ENCODE measurements around the gene OR9K2. TPM values are rescaled to one million over a fixed set of nuclear protein-coding genes. Genes with fewer than 3 reads are reported as not detected.

The OR9K2 gene
- not detected for total RNA-seq
- not detected for polyA plus RNA-seq

GRCh38 chr12:55126106-55126505, at the start of gene OR9K2:
Gene OR9K2 (plus strand): TSS chr12:55126406. CDS start chr12:55129835, 3,429 bp downstream.
- H3K4me3 Mint-ChIP-seq, result no peak within 1 kb of the TSS
- peaks cover 0 to 5% (median 0%) of the 10 kb centered on the region in 7 donors for H3K9me3 Mint-ChIP-seq
- H3K27ac Mint-ChIP-seq, result no peak within 1 kb of the TSS
- peaks cover 9% of the 10 kb centered on the region for H3K27me3 ChIP-seq (ENCODE audit: control insufficient read depth, insufficient read depth, low read length)
- H3K27me3 Mint-ChIP-seq, result peaks cover 25% of the 10 kb centered on the region
- H3K27ac ChIP-seq (ENCODE audit: insufficient read depth, low read length, poor library complexity, severe bottlenecking), result no peak within 1 kb of the TSS
- H3K4me1 ChIP-seq (ENCODE audit: control insufficient read depth, insufficient read depth, low read length, poor library complexity, severe bottlenecking), result no peaks in the 10 kb centered on the region
- H3K36me3 Mint-ChIP-seq, result no peaks in the 10 kb centered on the region
- no peaks in the 10 kb centered on the region for H3K4me1 Mint-ChIP-seq
- no peaks in the 10 kb centered on the region for H3K36me3 ChIP-seq (ENCODE audit: control insufficient read depth, insufficient read depth, low read length)
- no peak within 1 kb of the TSS for H3K4me3 ChIP-seq (ENCODE audit: low read depth, low read length)
- no peak for ATAC-seq (ENCODE audit: low read depth in 2 of 2)
- H3K9me3 ChIP-seq (ENCODE audit: control insufficient read depth in 2 of 2, low read length in 2 of 2), result no peaks in the 10 kb centered on the region
- DNase-seq, result no peak

- DNase-seq, result no peak
- Histone ChIP-seq H3K4me3 (ENCODE audit: low read depth, low read length) (no peak overlapping the region), H3K9me3 (ENCODE audit: control insufficient read depth in 2 of 2, low read length in 2 of 2) (no peaks in the 10 kb centered on the region), H3K27ac (ENCODE audit: insufficient read depth, low read length, poor library complexity, severe bottlenecking) (no peak overlapping the region), H3K36me3 (ENCODE audit: control insufficient read depth, insufficient read depth, low read length) (no peaks in the 10 kb centered on the region), H3K4me1 (ENCODE audit: control insufficient read depth, insufficient read depth, low read length, poor library complexity, severe bottlenecking) (no peaks in the 10 kb centered on the region), H3K27me3 (ENCODE audit: control insufficient read depth, insufficient read depth, low read length) (peaks cover 5% of the 10 kb centered on the region)
- no peak overlapping the region for H3K4me3 Mint-ChIP-seq
- H3K4me1 Mint-ChIP-seq, result no peaks in the 10 kb centered on the region
- H3K36me3 Mint-ChIP-seq, result no peaks in the 10 kb centered on the region
- H3K27me3 Mint-ChIP-seq, result peaks cover 21% of the 10 kb centered on the region
- no peak overlapping the region for H3K27ac Mint-ChIP-seq
- peaks cover 0 to 6% (median 0%) of the 10 kb centered on the region in 7 donors for H3K9me3 Mint-ChIP-seq
- no peak for ATAC-seq (ENCODE audit: low read depth in 2 of 2)
These were observed 33.6 kb upstream of the OR9K2 start for GRCh38 chr12:55092579-55092978.

- no peak for ATAC-seq (ENCODE audit: low read depth in 2 of 2)
These were observed 13.8 kb upstream of the OR9K2 start for GRCh38 chr12:55112378-55112875.

GRCh38 chr12:55116152-55116551, 10.1 kb upstream of the OR9K2 start:
- H3K4me1 ChIP-seq (ENCODE audit: control insufficient read depth, insufficient read depth, low read length, poor library complexity, severe bottlenecking), result no peaks in the 10 kb centered on the region
- ATAC-seq (ENCODE audit: low read depth in 2 of 2), result no peak
- no peak for DNase-seq

More at GRCh38 chr12:55112378-55112875, 13.8 kb upstream of the OR9K2 start:
- no peaks in the 10 kb centered on the region for H3K36me3 ChIP-seq (ENCODE audit: control insufficient read depth, insufficient read depth, low read length)
- Mint-ChIP-seq H3K36me3 (no peaks in the 10 kb centered on the region), H3K9me3 (no peaks in the 10 kb centered on the region), H3K27me3 (peaks cover 8% of the 10 kb centered on the region), H3K4me3 (no peak overlapping the region), H3K27ac (no peak overlapping the region), H3K4me1 (no peaks in the 10 kb centered on the region)
- no peak for DNase-seq
- H3K4me1 ChIP-seq (ENCODE audit: control insufficient read depth, insufficient read depth, low read length, poor library complexity, severe bottlenecking), result no peaks in the 10 kb centered on the region
- peaks cover 4% of the 10 kb centered on the region for H3K27me3 ChIP-seq (ENCODE audit: control insufficient read depth, insufficient read depth, low read length)
- H3K27ac ChIP-seq (ENCODE audit: insufficient read depth, low read length, poor library complexity, severe bottlenecking), result no peak overlapping the region
- no peak overlapping the region for H3K4me3 ChIP-seq (ENCODE audit: low read depth, low read length)
- H3K9me3 ChIP-seq (ENCODE audit: control insufficient read depth in 2 of 2, low read length in 2 of 2), result no peaks in the 10 kb centered on the region

GRCh38 chr12:55132816-55133215, 6.6 kb downstream of the OR9K2 start:
- peaks cover 34% of the 10 kb centered on the region for H3K27me3 Mint-ChIP-seq
- no peaks in the 10 kb centered on the region for H3K36me3 Mint-ChIP-seq

More at GRCh38 chr12:55116152-55116551, 10.1 kb upstream of the OR9K2 start:
- no peak overlapping the region for H3K4me3 ChIP-seq (ENCODE audit: low read depth, low read length)
- H3K9me3 Mint-ChIP-seq, result peaks cover 0 to 3% (median 0%) of the 10 kb centered on the region in 7 donors
- H3K27ac ChIP-seq (ENCODE audit: insufficient read depth, low read length, poor library complexity, severe bottlenecking), result no peak overlapping the region
- H3K27ac Mint-ChIP-seq, result no peak overlapping the region
- H3K4me1 Mint-ChIP-seq, result no peaks in the 10 kb centered on the region
- H3K9me3 ChIP-seq (ENCODE audit: control insufficient read depth in 2 of 2, low read length in 2 of 2), result no peaks in the 10 kb centered on the region
- peaks cover 5% of the 10 kb centered on the region for H3K27me3 Mint-ChIP-seq
- H3K27me3 ChIP-seq (ENCODE audit: control insufficient read depth, insufficient read depth, low read length), result peaks cover 7% of the 10 kb centered on the region
- no peak overlapping the region for H3K4me3 Mint-ChIP-seq
- no peaks in the 10 kb centered on the region for H3K36me3 ChIP-seq (ENCODE audit: control insufficient read depth, insufficient read depth, low read length)
- no peaks in the 10 kb centered on the region for H3K36me3 Mint-ChIP-seq

GRCh38 chr12:55142669-55143565, 16.7 kb downstream of the OR9K2 start:
- no peaks in the 10 kb centered on the region for H3K36me3 Mint-ChIP-seq
- H3K4me3 Mint-ChIP-seq, result no peak overlapping the region
- no peak overlapping the region for H3K27ac Mint-ChIP-seq
- no peak for ATAC-seq (ENCODE audit: low read depth in 2 of 2)
- Histone ChIP-seq H3K27me3 (ENCODE audit: control insufficient read depth, insufficient read depth, low read length) (peaks cover 10% of the 10 kb centered on the region), H3K27ac (ENCODE audit: insufficient read depth, low read length, poor library complexity, severe bottlenecking) (no peak overlapping the region), H3K9me3 (ENCODE audit: control insufficient read depth in 2 of 2, low read length in 2 of 2) (no peaks in the 10 kb centered on the region), H3K36me3 (ENCODE audit: control insufficient read depth, insufficient read depth, low read length) (no peaks in the 10 kb centered on the region), H3K4me3 (ENCODE audit: low read depth, low read length) (no peak overlapping the region), H3K4me1 (ENCODE audit: control insufficient read depth, insufficient read depth, low read length, poor library complexity, severe bottlenecking) (no peaks in the 10 kb centered on the region)
- peak; percentile 9 to 47 (median 21) for DNase-seq
- H3K4me1 Mint-ChIP-seq, result no peaks in the 10 kb centered on the region
- H3K9me3 Mint-ChIP-seq, result peaks cover 0 to 1% (median 0%) of the 10 kb centered on the region in 7 donors
- H3K27me3 Mint-ChIP-seq, result peaks cover 26% of the 10 kb centered on the region

More at GRCh38 chr12:55132816-55133215, 6.6 kb downstream of the OR9K2 start:
- H3K4me3 ChIP-seq (ENCODE audit: low read depth, low read length), result no peak overlapping the region
- H3K36me3 ChIP-seq (ENCODE audit: control insufficient read depth, insufficient read depth, low read length), result no peaks in the 10 kb centered on the region
- H3K9me3 ChIP-seq (ENCODE audit: control insufficient read depth in 2 of 2, low read length in 2 of 2), result no peaks in the 10 kb centered on the region
- Mint-ChIP-seq H3K27ac (no peak overlapping the region), H3K4me3 (no peak overlapping the region), H3K4me1 (no peaks in the 10 kb centered on the region), H3K9me3 (peaks cover 0 to 7% (median 0%) of the 10 kb centered on the region in 7 donors)
- DNase-seq (no peak), ATAC-seq (ENCODE audit: low read depth in 2 of 2) (no peak)
- H3K4me1 ChIP-seq (ENCODE audit: control insufficient read depth, insufficient read depth, low read length, poor library complexity, severe bottlenecking), result no peaks in the 10 kb centered on the region
- H3K27me3 ChIP-seq (ENCODE audit: control insufficient read depth, insufficient read depth, low read length), result peaks cover 15% of the 10 kb centered on the region
- no peak overlapping the region for H3K27ac ChIP-seq (ENCODE audit: insufficient read depth, low read length, poor library complexity, severe bottlenecking)

GRCh38 chr12:55143566-55143870, 17.3 kb downstream of the OR9K2 start:
- H3K9me3 Mint-ChIP-seq, result peaks cover 0 to 1% (median 0%) of the 10 kb centered on the region in 7 donors
- no peaks in the 10 kb centered on the region for H3K36me3 Mint-ChIP-seq
- H3K4me3 Mint-ChIP-seq, result no peak overlapping the region
- Histone ChIP-seq H3K4me3 (ENCODE audit: low read depth, low read length) (no peak overlapping the region), H3K36me3 (ENCODE audit: control insufficient read depth, insufficient read depth, low read length) (no peaks in the 10 kb centered on the region), H3K4me1 (ENCODE audit: control insufficient read depth, insufficient read depth, low read length, poor library complexity, severe bottlenecking) (no peaks in the 10 kb centered on the region), H3K27ac (ENCODE audit: insufficient read depth, low read length, poor library complexity, severe bottlenecking) (no peak overlapping the region), H3K9me3 (ENCODE audit: control insufficient read depth in 2 of 2, low read length in 2 of 2) (no peaks in the 10 kb centered on the region), H3K27me3 (ENCODE audit: control insufficient read depth, insufficient read depth, low read length) (peaks cover 5% of the 10 kb centered on the region)
- no peak for DNase-seq
- no peak for ATAC-seq (ENCODE audit: low read depth in 2 of 2)
- H3K4me1 Mint-ChIP-seq, result no peaks in the 10 kb centered on the region
- H3K27me3 Mint-ChIP-seq, result peaks cover 26% of the 10 kb centered on the region
- no peak overlapping the region for H3K27ac Mint-ChIP-seq

Measured in CD4-positive, CD25-positive, alpha-beta regulatory T cell (primary cell).